DMS114 treated with DMSO at 0.1 percent for 48 hours (cell line): ENCODE data around the gene SPINK2.
A peak's percentile ranks its signal among the peaks of the same experiment; 100 is the strongest.

ENCODE experiments used
- DNase-seq: peaks from one replicate; lab custom pipeline; 2025; ENCODE audit not compliant: unreplicated experiment; lab: John Stamatoyannopoulos, UW

The SPINK2 gene

GRCh38 chr4:56821381-56822243, at the start of gene SPINK2:
Gene SPINK2 (minus strand): TSS chr4:56821701. CDS start chr4:56821662, 39 bp downstream.
- DNase-seq, result peak; percentile 3

GRCh38 chr4:56870946-56871345, 49.4 kb upstream of the SPINK2 start:
- DNase-seq, result no peak

- no peak for DNase-seq
Observed at GRCh38 chr4:56863441-56864139, 42.1 kb upstream of the SPINK2 start.

GRCh38 chr4:56861360-56861759, 39.9 kb upstream of the SPINK2 start:
- DNase-seq, result no peak

GRCh38 chr4:56860781-56861180, 39.3 kb upstream of the SPINK2 start:
- DNase-seq, result no peak

- DNase-seq, result no peak
Observed at GRCh38 chr4:56859841-56860240, 38.3 kb upstream of the SPINK2 start.

- no peak for DNase-seq
Observed at GRCh38 chr4:56857601-56858309, 36.3 kb upstream of the SPINK2 start.

- no peak for DNase-seq
Observed at GRCh38 chr4:56856656-56857055, 35.2 kb upstream of the SPINK2 start.

- DNase-seq, result no peak
Observed at GRCh38 chr4:56850910-56851309, 29.4 kb upstream of the SPINK2 start.

GRCh38 chr4:56844802-56845580, 23.5 kb upstream of the SPINK2 start:
- no peak for DNase-seq

GRCh38 chr4:56843421-56843899, 22.0 kb upstream of the SPINK2 start:
- DNase-seq, result no peak

GRCh38 chr4:56840559-56840958, 19.1 kb upstream of the SPINK2 start:
- no peak for DNase-seq

- DNase-seq, result no peak
Observed at GRCh38 chr4:56828784-56829535, 7.5 kb upstream of the SPINK2 start.

- no peak for DNase-seq
Observed at GRCh38 chr4:56823933-56824600, 2.6 kb upstream of the SPINK2 start.

- DNase-seq, result no peak
Observed at GRCh38 chr4:56818797-56819196, 2.7 kb downstream of the SPINK2 start.

- DNase-seq, result no peak
Observed at GRCh38 chr4:56817840-56818491, 3.5 kb downstream of the SPINK2 start.

GRCh38 chr4:56806666-56807065, 14.8 kb downstream of the SPINK2 start:
- no peak for DNase-seq

GRCh38 chr4:56804551-56804950, 16.9 kb downstream of the SPINK2 start:
- DNase-seq, result no peak

- DNase-seq, result no peak
Observed at GRCh38 chr4:56803471-56803870, 18.0 kb downstream of the SPINK2 start.
